HG03442 (cell line): ENCODE results near the gene TMEM106A.
"Not testable (repeated sequence)": the region's sequence is repeated elsewhere in the genome, so short reads cannot be mapped to it uniquely, and the experiment has no call there.

Source experiments
- ATAC-seq: cut with Tn5 transposase; IDR thresholded peaks from one replicate; pipeline ENCODE4 v1.9.1; 2021; ENCODE audit warnings: mild to moderate bottlenecking, moderate library complexity; ENCODE audit not compliant: unreplicated experiment

Gene TMEM106A

GRCh38 chr17:43213545-43213944 lies 1.9 kb downstream of the TMEM106A start:
- ATAC-seq = no peak

DNA sequence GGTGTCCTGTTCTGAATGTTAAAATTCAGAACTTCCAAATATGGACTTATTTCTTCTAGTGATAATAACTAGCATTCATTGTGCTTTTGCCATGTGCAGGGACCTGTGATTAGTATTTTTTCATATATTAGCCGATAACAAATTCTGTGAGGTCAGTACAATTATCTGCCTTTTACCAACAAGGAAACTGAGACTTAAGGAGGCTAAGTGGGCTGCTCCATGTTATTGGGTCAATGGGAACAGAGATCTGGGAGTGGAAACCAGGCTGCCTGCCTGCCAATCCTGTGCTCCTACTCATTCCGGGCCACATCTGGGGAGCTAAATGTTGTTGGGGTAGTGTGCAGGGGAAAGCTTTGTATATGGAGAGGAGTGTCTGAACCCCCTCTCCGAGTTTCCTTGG lies 3.7 kb downstream of the TMEM106A start:
- ATAC-seq = no peak

- no peak for ATAC-seq
Measured at GRCh38 chr17:43216369-43216761, 4.7 kb downstream of the TMEM106A start.

DNA sequence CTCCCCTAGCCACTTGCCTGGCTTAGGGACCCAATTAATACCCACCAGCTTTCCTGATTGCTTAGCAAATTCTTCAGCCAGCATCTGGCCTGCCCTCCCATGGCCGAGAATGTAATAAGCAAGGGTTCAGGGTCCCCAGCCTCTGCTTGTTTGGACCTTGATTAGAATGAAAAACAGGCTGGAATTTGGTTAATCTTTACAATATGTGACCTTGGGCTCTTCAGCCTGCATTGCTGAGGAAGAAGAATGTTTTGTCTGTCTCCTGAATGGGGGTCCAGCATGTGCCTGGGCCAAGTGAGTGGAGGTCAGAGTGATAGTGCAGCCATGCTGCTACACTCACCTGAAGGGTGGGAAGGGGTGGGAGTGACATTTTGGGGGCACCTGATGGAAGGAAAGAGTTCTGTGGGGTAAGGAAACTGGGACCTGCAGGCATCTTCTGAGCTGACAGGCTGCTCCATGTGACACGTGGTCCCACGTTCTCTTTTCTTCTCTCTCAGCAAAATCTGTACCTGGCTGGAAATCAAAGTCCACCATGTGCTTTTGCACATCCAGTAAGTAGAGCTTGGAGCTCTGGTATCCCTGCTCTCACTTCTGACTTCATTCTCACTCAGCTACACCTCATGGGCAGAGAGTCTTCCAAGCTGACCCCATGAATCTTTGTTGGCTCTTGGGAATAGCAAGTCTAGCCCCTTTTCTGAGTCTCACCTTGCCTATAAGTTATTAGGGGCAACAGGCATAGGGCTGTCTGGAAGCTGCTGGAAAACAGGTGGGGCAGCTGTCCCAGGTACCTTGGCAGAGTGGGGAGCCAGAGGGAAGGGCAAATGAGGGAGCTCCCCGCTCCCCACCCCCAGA lies 5.3 kb downstream of the TMEM106A start:
- no peak for ATAC-seq

DNA sequence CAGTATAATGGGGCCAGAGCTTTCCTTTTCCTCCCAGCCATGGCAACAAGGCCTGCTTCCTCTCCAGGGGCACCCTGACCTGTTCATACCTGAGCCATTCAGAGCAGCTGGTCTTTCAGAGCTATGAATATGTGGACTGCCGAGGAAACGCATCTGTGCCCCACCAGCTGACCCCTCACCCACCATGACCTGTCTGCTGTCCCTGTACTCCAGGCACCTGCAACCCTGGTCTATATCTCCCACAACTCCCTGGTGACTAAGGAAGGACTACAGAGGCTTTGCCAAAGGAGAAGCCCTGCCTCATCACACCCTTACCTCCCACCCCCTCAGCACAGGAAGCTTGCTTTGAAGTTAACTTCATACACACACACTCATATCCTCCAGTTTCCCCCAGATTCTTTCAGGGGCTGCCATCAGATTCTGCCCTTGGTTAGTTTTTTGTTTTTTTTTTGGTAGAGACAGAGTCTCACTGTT lies 6.0 kb downstream of the TMEM106A start:
- no peak for ATAC-seq

- no peak for ATAC-seq
Measured at GRCh38 chr17:43219001-43219400, 7.3 kb downstream of the TMEM106A start.

- ATAC-seq = no peak
Measured at GRCh38 chr17:43219746-43220380, 8.2 kb downstream of the TMEM106A start.

DNA sequence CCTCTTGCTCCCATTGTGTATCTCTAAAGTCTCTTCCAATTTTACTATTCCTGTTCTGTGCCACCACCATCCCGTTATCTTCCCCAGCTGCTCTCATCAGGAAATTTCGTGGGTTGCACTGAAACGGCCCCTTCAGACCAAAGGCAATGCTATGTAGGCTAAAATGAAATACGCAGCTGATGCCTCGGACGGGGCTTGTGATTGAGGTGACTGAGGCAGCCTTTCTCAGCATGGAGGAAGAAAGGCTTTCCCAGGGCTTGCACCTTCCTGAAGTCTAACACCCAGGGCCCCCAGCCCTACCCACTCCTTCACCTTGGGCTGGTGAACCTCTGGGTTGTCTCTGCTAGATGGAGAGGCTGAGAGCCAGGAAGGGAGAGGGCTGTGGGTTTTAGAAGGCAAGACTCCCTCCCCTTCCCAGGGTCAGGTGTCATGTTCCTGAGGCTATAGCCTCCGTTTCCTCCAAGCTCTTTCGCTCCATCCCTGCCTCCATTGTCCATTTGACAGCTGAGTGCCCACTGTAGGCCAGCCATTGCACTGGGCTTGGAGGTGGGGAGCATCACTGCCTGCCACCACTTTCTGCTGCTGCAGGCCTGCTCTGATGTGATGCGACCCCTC lies 8.9 kb downstream of the TMEM106A start:
- no peak for ATAC-seq

DNA sequence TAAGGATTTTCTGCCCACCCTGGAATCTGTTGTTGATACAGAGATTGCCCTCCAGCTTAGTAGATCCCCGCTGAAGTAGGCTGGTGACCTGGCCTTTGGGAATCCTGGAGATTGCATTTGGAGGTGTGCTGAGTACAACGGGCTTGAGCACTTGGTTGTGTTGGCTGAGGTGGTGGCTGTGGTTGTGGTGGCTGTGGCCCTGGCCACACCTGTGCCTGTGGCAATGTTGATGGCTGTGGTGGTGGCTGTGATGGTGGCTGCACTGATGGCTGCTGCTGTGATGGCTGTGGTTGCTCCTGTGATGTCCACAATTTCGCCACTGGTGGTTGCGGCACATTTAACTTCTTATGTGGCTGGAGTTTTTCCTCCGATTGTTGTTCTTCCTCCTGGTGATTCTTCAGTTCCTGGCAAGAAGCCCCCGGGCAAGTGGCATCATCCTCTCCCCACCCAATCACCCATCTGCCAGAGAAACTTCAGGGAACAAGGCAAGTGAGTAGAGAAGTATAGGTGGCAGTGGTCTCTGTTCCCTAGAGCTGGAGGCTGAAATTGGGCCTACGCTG lies 12.6 kb downstream of the TMEM106A start:
- no peak for ATAC-seq

DNA sequence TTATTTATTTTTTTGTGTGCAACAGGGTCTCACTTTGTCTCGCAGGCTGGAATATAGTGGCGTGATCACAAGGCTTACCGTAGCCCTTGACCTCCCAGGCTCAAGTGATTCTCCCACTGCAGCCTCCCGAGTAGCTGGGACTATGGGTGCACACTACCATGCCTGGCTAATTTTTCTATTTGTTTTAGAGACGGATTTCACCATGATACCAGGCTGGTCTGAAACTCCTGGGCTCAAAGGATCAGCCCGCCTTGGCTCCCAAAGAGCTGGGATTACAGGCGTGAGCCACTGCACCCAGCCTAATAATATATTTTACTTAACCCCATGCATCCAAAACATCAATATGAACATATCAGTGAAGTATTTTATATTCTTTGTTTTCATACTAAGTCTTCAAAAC lies 14.7 kb downstream of the TMEM106A start:
- no peak for ATAC-seq

- not testable (repeated sequence) for ATAC-seq
Measured at GRCh38 chr17:43228020-43228782, 16.5 kb downstream of the TMEM106A start, which contains the start of gene CCDC200. Gene CCDC200, minus strand, starts transcription at chr17:43228623. Its CDS starts 69 bp downstream, at chr17:43228554.

GRCh38 chr17:43231205-43232020 lies 19.7 kb downstream of the TMEM106A start:
- not testable (repeated sequence) for ATAC-seq

DNA sequence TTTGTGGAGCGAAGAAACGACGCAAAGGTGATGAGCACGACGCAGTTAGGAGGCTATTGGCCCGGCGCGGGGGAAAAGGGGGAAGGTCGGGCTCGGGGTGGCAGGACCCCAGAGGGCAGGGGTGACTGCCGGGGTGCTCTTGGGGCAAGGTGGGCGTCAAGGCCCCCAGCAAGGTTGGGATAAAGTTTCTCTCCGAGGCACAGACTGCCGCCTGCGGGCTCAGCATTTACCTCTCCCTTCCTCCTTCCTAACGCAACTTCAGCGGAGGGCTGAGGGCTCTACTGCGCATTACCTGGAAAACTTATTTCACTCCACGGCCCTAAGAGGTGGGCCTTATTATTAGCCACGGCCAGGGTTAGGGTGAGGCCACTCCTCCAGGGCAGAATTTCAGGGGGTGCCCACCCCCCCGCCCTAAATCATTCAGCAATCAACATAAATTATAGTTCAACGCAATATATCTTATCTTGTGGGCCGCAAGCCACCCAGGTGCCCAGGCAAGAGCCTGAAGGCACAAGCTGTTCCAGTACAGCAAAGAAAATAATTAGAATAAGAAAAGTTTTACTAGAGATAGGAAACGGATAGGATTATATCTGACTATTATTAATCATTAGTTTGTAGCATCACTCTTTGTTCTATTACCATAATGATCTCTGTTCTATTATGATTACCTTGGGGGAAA lies 20.5 kb downstream of the TMEM106A start:
- ATAC-seq = not testable (repeated sequence)

DNA sequence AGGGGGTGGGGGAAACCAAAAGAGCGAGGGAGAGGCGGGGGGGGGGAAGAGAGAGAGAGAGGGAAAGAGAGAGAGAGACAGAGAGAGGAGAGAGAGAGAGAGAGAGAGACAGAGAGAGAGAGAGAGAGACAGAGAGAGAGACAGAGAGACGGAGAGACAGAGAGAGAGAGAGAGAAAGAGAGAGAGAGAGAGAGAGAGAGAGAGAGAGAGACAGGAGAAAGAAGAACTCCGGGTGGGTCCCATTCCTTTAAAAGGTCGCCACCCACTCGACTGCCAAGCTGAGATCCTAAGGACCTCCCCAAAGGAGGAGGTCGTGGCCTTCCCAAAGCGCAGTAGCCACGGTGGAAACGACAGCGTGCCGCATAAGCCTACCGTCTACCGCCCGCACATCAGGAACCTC lies 21.6 kb downstream of the TMEM106A start:
- not testable (repeated sequence) for ATAC-seq

DNA sequence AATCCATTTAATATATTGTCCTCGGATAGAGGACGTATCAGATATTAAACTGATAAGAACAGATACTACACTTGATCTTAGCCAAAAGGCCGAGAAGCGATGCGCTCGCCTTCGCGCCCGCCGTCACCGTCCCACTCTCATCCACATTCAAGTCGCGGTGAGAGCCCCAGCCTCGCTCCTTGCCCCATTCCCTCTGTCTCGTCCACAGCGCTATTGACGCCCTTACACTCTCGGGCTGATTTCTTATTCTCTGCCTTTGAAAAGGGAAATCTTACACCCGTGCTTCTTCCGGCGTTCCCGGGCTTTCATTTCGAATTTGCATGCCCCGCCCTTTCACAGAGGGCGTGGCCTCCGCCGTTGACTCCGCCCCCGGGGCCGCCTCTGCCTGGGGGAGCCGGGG lies 22.2 kb downstream of the TMEM106A start, which contains the start of gene RNU2-1:
Gene RNU2-1, minus strand, starts transcription at position 101 of the 400 bp plus-strand sequence.
- not testable (repeated sequence) for ATAC-seq

GRCh38 chr17:43239597-43239996 lies 27.9 kb downstream of the TMEM106A start:
- ATAC-seq = not testable (repeated sequence)

DNA sequence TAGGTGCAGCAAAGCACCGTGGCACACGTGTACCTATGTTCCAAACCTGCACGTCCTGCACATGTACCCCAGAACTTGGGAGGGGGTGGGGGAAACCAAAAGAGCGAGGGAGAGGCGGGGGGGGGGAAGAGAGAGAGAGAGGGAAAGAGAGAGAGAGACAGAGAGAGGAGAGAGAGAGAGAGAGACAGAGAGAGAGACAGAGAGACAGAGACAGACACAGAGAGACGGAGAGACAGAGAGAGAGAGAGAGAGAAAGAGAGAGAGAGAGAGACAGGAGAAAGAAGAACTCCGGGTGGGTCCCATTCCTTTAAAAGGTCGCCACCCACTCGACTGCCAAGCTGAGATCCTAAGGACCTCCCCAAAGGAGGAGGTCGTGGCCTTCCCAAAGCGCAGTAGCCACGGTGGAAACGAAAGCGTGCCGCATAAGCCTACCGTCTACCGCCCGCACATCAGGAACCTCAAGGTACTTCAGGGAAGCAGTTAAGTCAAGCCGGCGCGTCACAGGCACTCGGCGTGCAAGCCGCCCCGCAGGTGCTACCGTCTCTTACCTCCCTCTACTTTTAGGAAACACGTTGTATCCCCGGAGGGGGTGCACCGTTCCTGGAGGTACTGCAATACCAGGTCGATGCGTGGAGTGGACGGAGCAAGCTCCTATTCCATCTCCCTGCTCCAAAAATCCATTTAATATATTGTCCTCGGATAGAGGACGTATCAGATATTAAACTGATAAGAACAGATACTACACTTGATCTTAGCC lies 29.1 kb downstream of the TMEM106A start:
- ATAC-seq = not testable (repeated sequence)

GRCh38 chr17:43246456-43246855 lies 34.8 kb downstream of the TMEM106A start:
- not testable (repeated sequence) for ATAC-seq
